HCT116 (cell line): ENCODE data around the gene FBXL17. TPM values are rescaled to one million over a fixed set of nuclear protein-coding genes. Genes with fewer than 3 reads are reported as not detected.

Experiments used
- ATAC-seq: fragments of 200-7000 bp; cut with Tn5 transposase; 2 replicates; pipeline ENCODE4 v1.9.1; 2020; ENCODE audit warnings: mild to moderate bottlenecking, moderate library complexity
- BruUV-seq: library from RNA; stranded (reverse); fragments of 400-500 nt; replicated peaks from 2 replicates; lab custom pipeline; 2021; lab: Mats Ljungman, UMichigan
- CTCF ChIA-PET: fragments of 300-600 bp; sonication (Branson Sonifier 250); formaldehyde crosslinking; loops from one replicate; lab custom pipeline; 2021; ENCODE audit warnings: antibody characterized with exemption; lab: Charles Lee
- POLR2A ChIA-PET: fragments of 300-600, 350-600 bp; sonication (Branson Sonifier 250); formaldehyde crosslinking; loops from one replicate; lab custom pipeline; 2021; ENCODE audit warnings: antibody characterized with exemption; lab: Charles Lee
- RAD21 ChIA-PET, 2 experiments: fragments of 300-600 bp; sonication (Branson Sonifier 250); formaldehyde crosslinking; loops; one replicate each; lab custom pipeline; 2023; ENCODE audit warnings: low total read pairs in 2 of 2; ENCODE audit not compliant: uncharacterized antibody in 2 of 2, unreplicated experiment in 2 of 2, low non-redundant PET in 1 of 2; lab: Charles Lee
- DNase-seq: peaks from one replicate; pipeline ENCODE4 v3.0.0-alpha.2; 2010; ENCODE audit warnings: low read depth, low spot score
- H2AFZ ChIP-seq: fragments of 200-600 bp; shearing (Covaris generic), sonication (generic); 2 replicates; pipeline ENCODE4 v1.6.1; 2017; ENCODE audit warnings: low read depth, mixed run types, mixed read lengths, antibody characterized with exemption, low read length; ENCODE audit not compliant: poor library complexity, severe bottlenecking
- H3K27ac ChIP-seq: 2 replicates; pipeline ENCODE4 v1.5.1; 2012; ENCODE audit warnings: low read depth, low read length
- H3K27me3 ChIP-seq: fragments of 200-600 bp; sonication (generic); 2 replicates; pipeline ENCODE4 v1.6.1; 2016; ENCODE audit warnings: mixed run types, low read length, mixed read lengths; ENCODE audit not compliant: insufficient read depth
- H3K36me3 ChIP-seq, 2 experiments: fragments of 200-500 bp in 1 of 2; fragments of 200-600 bp in 1 of 2; sonication (Bioruptor generic) in 1 of 2; sonication (generic) in 1 of 2; 2 replicates each; pipeline versions ENCODE4 v1.5.1 to v1.6.1; 2014 to 2016; ENCODE audit warnings: low read length in 2 of 2, inconsistent platforms in 1 of 2, mixed read lengths in 1 of 2, mixed run types in 1 of 2; ENCODE audit not compliant: insufficient read depth in 2 of 2, control insufficient read depth in 1 of 2
- H3K4me1 ChIP-seq, 2 experiments: fragments of 200-600 bp in 1 of 2; sonication (generic) in 1 of 2; 2 replicates each; pipeline versions ENCODE4 v1.5.1 to v1.6.1; 2012 to 2017; ENCODE audit warnings: low read length in 2 of 2, inconsistent platforms in 1 of 2, mild to moderate bottlenecking in 1 of 2, mixed read lengths in 1 of 2, mixed run types in 1 of 2, moderate library complexity in 1 of 2; ENCODE audit not compliant: insufficient read depth in 2 of 2, control insufficient read depth in 1 of 2
- H3K4me2 ChIP-seq: fragments of 200-600 bp; sonication (generic); 2 replicates; pipeline ENCODE4 v1.6.1; 2017; ENCODE audit warnings: mixed run types, low read length, mixed read lengths
- H3K4me3 ChIP-seq, 2 experiments: fragments of 200-600 bp in 1 of 2; sonication (generic) in 1 of 2; replicated peaks in 1 of 2; 2 replicates each; pipeline ENCODE4 v1.5.1; 2011 to 2016; ENCODE audit warnings: low read length in 2 of 2, control low read depth in 1 of 2, low read depth in 1 of 2, mild to moderate bottlenecking in 1 of 2, mixed read lengths in 1 of 2, mixed run types in 1 of 2
- H3K79me2 ChIP-seq: fragments of 200-600 bp; sonication (generic); 2 replicates; pipeline ENCODE4 v1.6.1; 2017; ENCODE audit warnings: mild to moderate bottlenecking, mixed run types, low read length, moderate library complexity, mixed read lengths; ENCODE audit not compliant: insufficient read depth
- H3K9ac ChIP-seq: fragments of 200-600 bp; sonication (generic); 2 replicates; pipeline ENCODE4 v1.6.1; 2016; ENCODE audit warnings: low read length, mixed read lengths
- H3K9me2 ChIP-seq: fragments of 200-600 bp; sonication (generic), shearing (Covaris generic); 2 replicates; pipeline ENCODE4 v1.6.1; 2017; ENCODE audit warnings: mixed run types, mild to moderate bottlenecking, moderate library complexity; ENCODE audit not compliant: insufficient read depth
- H3K9me3 ChIP-seq, 2 experiments: fragments of 200-500 bp in 1 of 2; fragments of 200-600 bp in 1 of 2; sonication (Bioruptor generic) in 1 of 2; sonication (generic) in 1 of 2; 2 replicates each; pipeline ENCODE4 v1.6.1; 2014 to 2017; ENCODE audit warnings: low read length in 2 of 2, mixed read lengths in 2 of 2, inconsistent platforms in 1 of 2, low read depth in 1 of 2, mild to moderate bottlenecking in 1 of 2, mixed run types in 1 of 2, moderate library complexity in 1 of 2; ENCODE audit not compliant: control insufficient read depth in 1 of 2, insufficient read depth in 1 of 2
- H4K20me1 ChIP-seq: fragments of 200-600 bp; sonication (generic), shearing (Covaris generic); 2 replicates; pipeline ENCODE4 v1.6.1; 2017; ENCODE audit warnings: mixed run types, mild to moderate bottlenecking, moderate library complexity; ENCODE audit not compliant: insufficient read depth
- CBX3 ChIP-seq: IDR thresholded peaks from 2 replicates; pipeline ENCODE4 v1.6.1; 2012; ENCODE audit warnings: low read depth
- CEBPB ChIP-seq: IDR thresholded peaks from 2 replicates; pipeline ENCODE4 v1.6.1; 2012; ENCODE audit warnings: low read depth
- EGR1 ChIP-seq: IDR thresholded peaks from 2 replicates; pipeline ENCODE4 v1.6.1; 2012; ENCODE audit warnings: low read depth
- ELF1 ChIP-seq: IDR thresholded peaks from 2 replicates; pipeline ENCODE4 v1.6.1; 2012; ENCODE audit warnings: low read depth, borderline replicate concordance
- EZH2 ChIP-seq: fragments of 200-600 bp; sonication (generic); IDR thresholded peaks from 2 replicates; pipeline ENCODE4 v1.6.1; 2017; ENCODE audit warnings: antibody characterized with exemption, mixed run types
- EZH2phosphoT487 ChIP-seq: fragments of 200-600 bp; IDR thresholded peaks from 2 replicates; pipeline ENCODE4 v1.6.1; 2018; ENCODE audit warnings: antibody characterized with exemption, borderline replicate concordance
- FOSL1 ChIP-seq: IDR thresholded peaks from 2 replicates; pipeline ENCODE4 v1.6.1; 2012; ENCODE audit warnings: low read depth
- JUND ChIP-seq: IDR thresholded peaks from 2 replicates; pipeline ENCODE4 v1.6.1; 2012
- POLR2A ChIP-seq: IDR thresholded peaks from 2 replicates; pipeline ENCODE4 v1.7.0; 2011; ENCODE audit warnings: borderline replicate concordance; ENCODE audit not compliant: insufficient read depth, insufficient read length; ENCODE audit errors: extremely low read depth
- RAD21 ChIP-seq: IDR thresholded peaks from 2 replicates; pipeline ENCODE4 v1.6.1; 2012; ENCODE audit warnings: low read depth, mild to moderate bottlenecking
- REST ChIP-seq: IDR thresholded peaks from 2 replicates; pipeline ENCODE4 v1.6.1; 2012; ENCODE audit warnings: low read depth
- SIN3A ChIP-seq: IDR thresholded peaks from 2 replicates; pipeline ENCODE4 v1.6.1; 2012; ENCODE audit warnings: low read depth
- SRF ChIP-seq: IDR thresholded peaks from 2 replicates; pipeline ENCODE4 v1.6.1; 2012; ENCODE audit warnings: low read depth
- YY1 ChIP-seq: IDR thresholded peaks from 2 replicates; pipeline ENCODE4 v1.6.1; 2011; ENCODE audit warnings: low read length, low read depth, moderate library complexity, mild to moderate bottlenecking; ENCODE audit not compliant: insufficient replicate concordance; ENCODE audit errors: extremely low read depth
- intact Hi-C: fragments of 100-400 bp; cut with micrococcal nuclease; formaldehyde crosslinking; loops from 2 replicates; pipeline ENCODE4 v1.10.0; 2022
- total RNA-seq: library from RNA; stranded (reverse); gene quantifications from one replicate; pipeline ENCODE4 v1.2.1, GENCODE V29; 2021; ENCODE audit not compliant: unreplicated experiment
- TF ChIP-seq, protein P1 (sequence below): IDR thresholded peaks from 2 replicates; pipeline ENCODE4 v1.6.1; 2012
- TF ChIP-seq, protein P2 (sequence below): IDR thresholded peaks from 2 replicates; pipeline ENCODE4 v1.6.1; 2011; ENCODE audit warnings: mild to moderate bottlenecking, low read length, moderate library complexity; ENCODE audit not compliant: insufficient replicate concordance; ENCODE audit errors: extremely low read depth
- TF ChIP-seq, protein P3 (sequence below), 3 experiments: fragments of 200-600 bp in 1 of 3; sonication (generic) in 1 of 3; IDR thresholded peaks in 2 of 3; conservative IDR thresholded peaks in 1 of 3; 2 replicates each; pipeline ENCODE4 v1.5.1; 2012 to 2017; ENCODE audit warnings: low read depth in 2 of 3, low read length in 2 of 3, antibody characterized with exemption in 1 of 3, borderline replicate concordance in 1 of 3, control low read depth in 1 of 3, mild to moderate bottlenecking in 1 of 3, mixed read lengths in 1 of 3, mixed run types in 1 of 3, moderate library complexity in 1 of 3; ENCODE audit not compliant: insufficient read depth in 1 of 3

Gene FBXL17
- total RNA-seq, 1 experiment from 2014 or later = 9.4 TPM

DNA sequence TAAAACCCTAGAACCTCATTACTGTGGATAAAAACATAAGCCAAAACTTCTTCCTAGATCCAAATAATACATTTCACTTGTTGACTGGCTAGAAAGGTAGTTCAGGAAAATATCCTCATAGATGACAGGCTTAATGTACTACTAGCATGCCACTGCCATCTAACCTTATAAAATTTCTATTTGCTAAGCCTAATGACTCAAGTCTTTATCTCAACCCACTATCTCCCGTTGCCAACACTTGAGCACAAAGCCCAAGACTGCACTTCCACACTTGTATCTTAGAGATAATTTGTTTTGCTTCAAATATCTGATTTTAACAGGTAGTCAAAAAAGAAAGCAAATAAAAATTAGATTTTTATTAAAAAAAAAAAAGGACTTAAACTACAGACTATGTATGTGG is 42.7 kb downstream of the FBXL17 start:
- ATAC-seq = no peak
- RAD21 ChIA-PET = no interaction called here

More for the DNA sequence above, 42.7 kb downstream of the FBXL17 start:
- H3K9me2 ChIP-seq = no peaks in the 10 kb centered on the region
- no peaks in the 10 kb centered on the region for H3K36me3 ChIP-seq
- no peaks in the 10 kb centered on the region for H3K4me1 ChIP-seq
- H3K9me3 ChIP-seq = no peaks in the 10 kb centered on the region
- no peak overlapping the region for H3K27ac ChIP-seq
- BruUV-seq = no TSS peak
- intact Hi-C loops = no loop called here
- no peak overlapping the region for H3K4me2 ChIP-seq
- no peak overlapping the region for H3K4me3 ChIP-seq
- DNase-seq = no peak
- no peak overlapping the region for H2AFZ ChIP-seq
- CTCF ChIA-PET = no interaction called here
- no peaks in the 10 kb centered on the region for H3K79me2 ChIP-seq
- no peak for TF ChIP-seq EZH2phosphoT487
- TF ChIP-seq EGR1 = no peak
- no peak for TF ChIP-seq CBX3
- no peak for TF ChIP-seq YY1
- no peak for TF ChIP-seq REST
- TF ChIP-seq, protein P1, sequence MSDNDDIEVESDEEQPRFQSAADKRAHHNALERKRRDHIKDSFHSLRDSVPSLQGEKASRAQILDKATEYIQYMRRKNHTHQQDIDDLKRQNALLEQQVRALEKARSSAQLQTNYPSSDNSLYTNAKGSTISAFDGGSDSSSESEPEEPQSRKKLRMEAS = no peak
- no peak for TF ChIP-seq CEBPB
- TF ChIP-seq POLR2A = no peak
- TF ChIP-seq ELF1 = no peak
- TF ChIP-seq EZH2 = no peak
- no peak for TF ChIP-seq SIN3A
- no peak for TF ChIP-seq SRF
- TF ChIP-seq FOSL1 = no peak
- TF ChIP-seq JUND = no peak
- no peak for TF ChIP-seq RAD21
- TF ChIP-seq, protein P2, sequence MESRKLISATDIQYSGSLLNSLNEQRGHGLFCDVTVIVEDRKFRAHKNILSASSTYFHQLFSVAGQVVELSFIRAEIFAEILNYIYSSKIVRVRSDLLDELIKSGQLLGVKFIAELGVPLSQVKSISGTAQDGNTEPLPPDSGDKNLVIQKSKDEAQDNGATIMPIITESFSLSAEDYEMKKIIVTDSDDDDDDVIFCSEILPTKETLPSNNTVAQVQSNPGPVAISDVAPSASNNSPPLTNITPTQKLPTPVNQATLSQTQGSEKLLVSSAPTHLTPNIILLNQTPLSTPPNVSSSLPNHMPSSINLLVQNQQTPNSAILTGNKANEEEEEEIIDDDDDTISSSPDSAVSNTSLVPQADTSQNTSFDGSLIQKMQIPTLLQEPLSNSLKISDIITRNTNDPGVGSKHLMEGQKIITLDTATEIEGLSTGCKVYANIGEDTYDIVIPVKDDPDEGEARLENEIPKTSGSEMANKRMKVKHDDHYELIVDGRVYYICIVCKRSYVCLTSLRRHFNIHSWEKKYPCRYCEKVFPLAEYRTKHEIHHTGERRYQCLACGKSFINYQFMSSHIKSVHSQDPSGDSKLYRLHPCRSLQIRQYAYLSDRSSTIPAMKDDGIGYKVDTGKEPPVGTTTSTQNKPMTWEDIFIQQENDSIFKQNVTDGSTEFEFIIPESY = no peak
- TF ChIP-seq, protein P3, sequence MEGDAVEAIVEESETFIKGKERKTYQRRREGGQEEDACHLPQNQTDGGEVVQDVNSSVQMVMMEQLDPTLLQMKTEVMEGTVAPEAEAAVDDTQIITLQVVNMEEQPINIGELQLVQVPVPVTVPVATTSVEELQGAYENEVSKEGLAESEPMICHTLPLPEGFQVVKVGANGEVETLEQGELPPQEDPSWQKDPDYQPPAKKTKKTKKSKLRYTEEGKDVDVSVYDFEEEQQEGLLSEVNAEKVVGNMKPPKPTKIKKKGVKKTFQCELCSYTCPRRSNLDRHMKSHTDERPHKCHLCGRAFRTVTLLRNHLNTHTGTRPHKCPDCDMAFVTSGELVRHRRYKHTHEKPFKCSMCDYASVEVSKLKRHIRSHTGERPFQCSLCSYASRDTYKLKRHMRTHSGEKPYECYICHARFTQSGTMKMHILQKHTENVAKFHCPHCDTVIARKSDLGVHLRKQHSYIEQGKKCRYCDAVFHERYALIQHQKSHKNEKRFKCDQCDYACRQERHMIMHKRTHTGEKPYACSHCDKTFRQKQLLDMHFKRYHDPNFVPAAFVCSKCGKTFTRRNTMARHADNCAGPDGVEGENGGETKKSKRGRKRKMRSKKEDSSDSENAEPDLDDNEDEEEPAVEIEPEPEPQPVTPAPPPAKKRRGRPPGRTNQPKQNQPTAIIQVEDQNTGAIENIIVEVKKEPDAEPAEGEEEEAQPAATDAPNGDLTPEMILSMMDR (IDR thresholded peaks at IDR 0.05 in 2 of 3, conservative IDR thresholded peaks at IDR 0.05 in 1 of 3; ENCODE audit: borderline replicate concordance in 1 of 3, insufficient read depth in 1 of 3, low read depth in 2 of 3, low read length in 2 of 3) = no peak
- POLR2A ChIA-PET = no interaction called here
- H4K20me1 ChIP-seq = 0 out of 2 replicates have a peak, but pooled peaks cover 4% of the 10 kb centered on the region
- no peak overlapping the region for H3K9ac ChIP-seq
- H3K27me3 ChIP-seq = no peaks in the 10 kb centered on the region
